Measurements from ENCODE around the gene SLC24A3. TPM values are rescaled to one million over a fixed set of nuclear protein-coding genes. Genes with fewer than 3 reads are reported as not detected.

Gene SLC24A3
- total RNA-seq, 1 experiment from 2014 or later: 0.14 TPM

DNA sequence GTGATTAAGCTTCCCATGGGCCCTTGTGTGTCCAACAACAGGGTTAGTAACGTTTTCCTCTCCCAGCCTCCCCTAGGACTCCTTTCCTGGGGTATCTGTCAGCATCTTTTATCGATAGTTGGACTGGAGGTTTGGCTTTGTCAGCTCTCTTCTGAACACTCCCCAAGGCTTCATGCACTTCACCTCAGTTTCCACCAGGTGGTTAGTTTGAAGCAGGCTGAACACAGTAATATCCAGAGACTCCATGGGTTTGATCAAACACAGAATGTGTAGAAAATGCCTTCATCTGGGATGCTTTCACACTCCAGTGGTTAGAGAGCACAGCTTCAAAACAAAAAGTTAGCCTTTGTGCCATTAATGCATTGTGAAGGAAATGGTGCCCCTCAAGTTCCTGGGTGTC is 139.1 kb downstream of the SLC24A3 start:
- H3K4me3 ChIP-seq (ENCODE audit: low read depth, low read length): no peak overlapping the region
- no peaks in the 10 kb centered on the region for H3K4me1 ChIP-seq
- no peaks in the 10 kb centered on the region for H3K36me3 Mint-ChIP-seq (ENCODE audit: insufficient read depth, unreplicated experiment)
- intact Hi-C loops (cut with micrococcal nuclease; ENCODE audit: unreplicated experiment): no loop called here
- H3K27ac Mint-ChIP-seq (ENCODE audit: unreplicated experiment): no peak overlapping the region
- no peak for DNase-seq
- H3K4me1 Mint-ChIP-seq (ENCODE audit: low read depth, unreplicated experiment): no peaks in the 10 kb centered on the region
- H3K27me3 ChIP-seq (replicated peaks; ENCODE audit: control insufficient read depth, insufficient read depth, low read length): no peaks in the 10 kb centered on the region
- BruUV-seq (replicated peaks): no TSS peak
- H3K9me3 ChIP-seq: no peaks in the 10 kb centered on the region
- H3K27me3 Mint-ChIP-seq (ENCODE audit: insufficient read depth, unreplicated experiment): no peaks in the 10 kb centered on the region
- no peaks in the 10 kb centered on the region for H3K36me3 ChIP-seq (ENCODE audit: control insufficient read depth, insufficient read depth, low read length)
- ChIA-PET CTCF (interaction anchor here (0.8 kb wide), 1 partner anchor 80 kb away, joined by 4 read pairs; no protein-coding TSS in a partner anchor), POLR2A (no interaction called here)
- H3K4me3 Mint-ChIP-seq (ENCODE audit: unreplicated experiment): no peak overlapping the region
- TF ChIP-seq, protein P1, sequence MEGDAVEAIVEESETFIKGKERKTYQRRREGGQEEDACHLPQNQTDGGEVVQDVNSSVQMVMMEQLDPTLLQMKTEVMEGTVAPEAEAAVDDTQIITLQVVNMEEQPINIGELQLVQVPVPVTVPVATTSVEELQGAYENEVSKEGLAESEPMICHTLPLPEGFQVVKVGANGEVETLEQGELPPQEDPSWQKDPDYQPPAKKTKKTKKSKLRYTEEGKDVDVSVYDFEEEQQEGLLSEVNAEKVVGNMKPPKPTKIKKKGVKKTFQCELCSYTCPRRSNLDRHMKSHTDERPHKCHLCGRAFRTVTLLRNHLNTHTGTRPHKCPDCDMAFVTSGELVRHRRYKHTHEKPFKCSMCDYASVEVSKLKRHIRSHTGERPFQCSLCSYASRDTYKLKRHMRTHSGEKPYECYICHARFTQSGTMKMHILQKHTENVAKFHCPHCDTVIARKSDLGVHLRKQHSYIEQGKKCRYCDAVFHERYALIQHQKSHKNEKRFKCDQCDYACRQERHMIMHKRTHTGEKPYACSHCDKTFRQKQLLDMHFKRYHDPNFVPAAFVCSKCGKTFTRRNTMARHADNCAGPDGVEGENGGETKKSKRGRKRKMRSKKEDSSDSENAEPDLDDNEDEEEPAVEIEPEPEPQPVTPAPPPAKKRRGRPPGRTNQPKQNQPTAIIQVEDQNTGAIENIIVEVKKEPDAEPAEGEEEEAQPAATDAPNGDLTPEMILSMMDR (IDR thresholded peaks at IDR 0.05; ENCODE audit: insufficient read depth in 1 of 2, low read depth in 1 of 2, low read length in 1 of 2, severe bottlenecking in 1 of 2, unreplicated experiment in 1 of 2): no peak
- H3K9me3 Mint-ChIP-seq (ENCODE audit: unreplicated experiment): no peaks in the 10 kb centered on the region

DNA sequence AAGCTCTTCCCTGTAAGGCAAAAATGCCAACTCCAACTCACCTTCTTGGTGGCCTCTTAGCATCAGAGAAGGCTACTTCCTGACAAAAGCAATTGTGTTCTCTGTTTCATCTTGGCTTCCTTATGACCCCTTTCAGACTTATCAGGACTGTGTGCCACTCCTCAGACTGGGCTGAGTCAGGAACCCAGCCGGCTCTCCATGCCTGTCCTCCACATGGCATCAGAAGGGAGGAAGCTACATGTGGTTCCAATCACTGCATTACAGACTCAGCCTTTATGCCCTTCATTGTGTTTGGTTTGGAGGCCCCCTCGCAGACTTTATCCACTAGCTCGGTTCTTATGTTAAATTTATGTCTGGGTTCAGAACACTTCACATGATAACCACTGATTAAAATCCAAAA is 142.5 kb downstream of the SLC24A3 start:
- Mint-ChIP-seq H3K4me1 (ENCODE audit: low read depth, unreplicated experiment) (no peaks in the 10 kb centered on the region), H3K9me3 (ENCODE audit: unreplicated experiment) (no peaks in the 10 kb centered on the region), H3K4me3 (ENCODE audit: unreplicated experiment) (no peak overlapping the region), H3K27me3 (ENCODE audit: insufficient read depth, unreplicated experiment) (peaks cover 3% of the 10 kb centered on the region), H3K27ac (ENCODE audit: unreplicated experiment) (no peak overlapping the region), H3K36me3 (ENCODE audit: insufficient read depth, unreplicated experiment) (no peaks in the 10 kb centered on the region)
- H3K4me3 ChIP-seq (ENCODE audit: low read depth, low read length): no peak overlapping the region
- H3K27me3 ChIP-seq (replicated peaks; ENCODE audit: control insufficient read depth, insufficient read depth, low read length): no peaks in the 10 kb centered on the region
- no TSS peak for BruUV-seq (replicated peaks)
- no peaks in the 10 kb centered on the region for H3K4me1 ChIP-seq
- H3K9me3 ChIP-seq: no peaks in the 10 kb centered on the region
- POLR2A ChIA-PET: no interaction called here
- H3K36me3 ChIP-seq (ENCODE audit: control insufficient read depth, insufficient read depth, low read length): no peaks in the 10 kb centered on the region
- TF ChIP-seq, protein P1 (IDR thresholded peaks at IDR 0.05; ENCODE audit: insufficient read depth in 1 of 2, low read depth in 1 of 2, low read length in 1 of 2, severe bottlenecking in 1 of 2, unreplicated experiment in 1 of 2): no peak
- intact Hi-C loops (cut with micrococcal nuclease; ENCODE audit: unreplicated experiment): no loop called here
- no peak for DNase-seq
- CTCF ChIA-PET: no interaction called here

DNA sequence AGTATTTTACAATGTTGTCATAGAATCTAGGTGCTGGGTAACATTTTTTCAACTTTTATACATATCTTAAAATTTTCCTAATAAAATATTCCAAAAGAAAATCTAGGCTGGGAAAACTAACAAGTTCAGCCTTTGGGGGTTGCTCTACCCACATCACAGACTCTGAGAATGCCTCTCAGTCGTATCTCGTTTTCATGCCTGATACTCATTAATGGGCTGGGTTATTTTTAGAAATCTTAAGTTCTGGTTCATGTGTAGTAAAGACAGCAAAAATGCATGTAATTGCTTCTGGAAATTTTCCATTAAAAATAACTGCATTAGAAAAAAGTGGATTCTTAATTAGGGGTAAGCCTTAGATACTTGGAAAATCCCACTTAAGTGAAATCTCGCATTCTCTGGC is 149.3 kb downstream of the SLC24A3 start:
- H3K27me3 Mint-ChIP-seq (ENCODE audit: insufficient read depth, unreplicated experiment): peaks cover 6% of the 10 kb centered on the region
- H3K4me1 Mint-ChIP-seq (ENCODE audit: low read depth, unreplicated experiment): no peaks in the 10 kb centered on the region
- H3K36me3 Mint-ChIP-seq (ENCODE audit: insufficient read depth, unreplicated experiment): no peaks in the 10 kb centered on the region
- H3K9me3 Mint-ChIP-seq (ENCODE audit: unreplicated experiment): no peaks in the 10 kb centered on the region
- H3K27ac Mint-ChIP-seq (ENCODE audit: unreplicated experiment): no peak overlapping the region
- TF ChIP-seq, protein P1 (IDR thresholded peaks at IDR 0.05; ENCODE audit: insufficient read depth in 1 of 2, low read depth in 1 of 2, low read length in 1 of 2, severe bottlenecking in 1 of 2, unreplicated experiment in 1 of 2): no peak
- DNase-seq: no peak
- BruUV-seq (replicated peaks): no TSS peak
- H3K4me3 Mint-ChIP-seq (ENCODE audit: unreplicated experiment): no peak overlapping the region
- no peaks in the 10 kb centered on the region for H3K4me1 ChIP-seq
- no peaks in the 10 kb centered on the region for H3K27me3 ChIP-seq (replicated peaks; ENCODE audit: control insufficient read depth, insufficient read depth, low read length)
- no peaks in the 10 kb centered on the region for H3K36me3 ChIP-seq (ENCODE audit: control insufficient read depth, insufficient read depth, low read length)
- no peaks in the 10 kb centered on the region for H3K9me3 ChIP-seq
- ChIA-PET POLR2A (no interaction called here), CTCF (no interaction called here)
- intact Hi-C loops (cut with micrococcal nuclease; ENCODE audit: unreplicated experiment): loop anchor here (5.0 to 10.0 kb wide), 2 partner anchors 149 to 223 kb away; partner anchors contain the start of gene SLC24A3
- no peak overlapping the region for H3K4me3 ChIP-seq (ENCODE audit: low read depth, low read length)
